NCI-H460 (cell line): ENCODE results near the gene TTC7B. TPM values are rescaled to one million over a fixed set of nuclear protein-coding genes. Genes with fewer than 3 reads are reported as not detected.

ENCODE experiments used
- DNase-seq: peaks from one replicate; pipeline ENCODE4 v3.0.0-alpha.2; 2016; ENCODE audit warnings: low read depth; ENCODE audit errors: extremely low read depth
- total RNA-seq: library from RNA; depleted of rRNA; stranded (reverse); fragments of >200 nt; shearing (Covaris generic); gene quantifications from 2 replicates; pipeline ENCODE4 v1.2.3, GENCODE V29; 2014

TTC7B gene
- total RNA-seq, 1 experiment from 2014 or later = 40.9 TPM

- DNase-seq = no peak
Measured at GRCh38 chr14:90678846-90679362, 137.3 kb downstream of the TTC7B start.

GRCh38 chr14:90678420-90678819, 137.8 kb downstream of the TTC7B start:
- no peak for DNase-seq

- peak; percentile 56 for DNase-seq
Measured at GRCh38 chr14:90677484-90678050, 138.7 kb downstream of the TTC7B start.

- DNase-seq = no peak
Measured at GRCh38 chr14:90676912-90677311, 139.3 kb downstream of the TTC7B start.

GRCh38 chr14:90676356-90676755, 139.9 kb downstream of the TTC7B start:
- DNase-seq = no peak

GRCh38 chr14:90675399-90675798, 140.8 kb downstream of the TTC7B start:
- no peak for DNase-seq

GRCh38 chr14:90674716-90675115, 141.5 kb downstream of the TTC7B start:
- DNase-seq = no peak

- DNase-seq = no peak
Measured at GRCh38 chr14:90674043-90674670, 142.1 kb downstream of the TTC7B start.

- DNase-seq = no peak
Measured at GRCh38 chr14:90671382-90672234, 144.6 kb downstream of the TTC7B start.

GRCh38 chr14:90669731-90670130, 146.5 kb downstream of the TTC7B start:
- DNase-seq = no peak

GRCh38 chr14:90666571-90666970, 149.7 kb downstream of the TTC7B start:
- DNase-seq = no peak

GRCh38 chr14:90665321-90666000, 150.8 kb downstream of the TTC7B start:
- no peak for DNase-seq

GRCh38 chr14:90664911-90665310, 151.3 kb downstream of the TTC7B start:
- no peak for DNase-seq

- DNase-seq = no peak
Measured at GRCh38 chr14:90663680-90664079, 152.6 kb downstream of the TTC7B start.

- no peak for DNase-seq
Measured at GRCh38 chr14:90663140-90663539, 153.1 kb downstream of the TTC7B start.

GRCh38 chr14:90661866-90662265, 154.4 kb downstream of the TTC7B start:
- DNase-seq = no peak

- no peak for DNase-seq
Measured at GRCh38 chr14:90660865-90661570, 155.2 kb downstream of the TTC7B start.

GRCh38 chr14:90659156-90659555, 157.1 kb downstream of the TTC7B start:
- no peak for DNase-seq

GRCh38 chr14:90658541-90658967, 157.7 kb downstream of the TTC7B start:
- DNase-seq = no peak

GRCh38 chr14:90656973-90657372, 159.3 kb downstream of the TTC7B start:
- no peak for DNase-seq
